GM19324 (cell line): Measurements from ENCODE around the gene COQ10A.

Experiments used
- ATAC-seq: cut with Tn5 transposase; IDR thresholded peaks from one replicate; pipeline ENCODE4 v1.9.1; 2021; ENCODE audit warnings: mild to moderate bottlenecking, moderate library complexity; ENCODE audit not compliant: unreplicated experiment, low FRiP score

Gene COQ10A

DNA sequence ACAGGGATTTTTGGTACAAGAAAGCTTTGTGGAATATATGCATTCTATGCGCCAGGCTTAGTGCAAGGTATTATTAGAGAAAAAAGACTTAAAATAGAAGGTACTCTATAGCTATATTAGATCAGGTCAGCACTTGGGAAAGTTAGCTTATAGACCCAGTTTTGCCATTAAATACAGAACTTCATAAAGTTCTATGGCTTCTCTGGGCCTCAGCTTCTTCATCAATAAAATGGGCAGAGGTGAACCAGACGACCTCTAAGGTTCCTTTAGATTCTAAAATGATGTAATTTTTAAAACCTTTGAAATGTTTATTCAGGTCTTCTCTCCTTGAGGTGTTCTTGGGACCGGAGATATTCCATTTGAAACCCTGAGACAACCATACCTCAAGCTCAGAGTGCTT, 42.0 kb downstream of the COQ10A start:
- ATAC-seq = no peak

DNA sequence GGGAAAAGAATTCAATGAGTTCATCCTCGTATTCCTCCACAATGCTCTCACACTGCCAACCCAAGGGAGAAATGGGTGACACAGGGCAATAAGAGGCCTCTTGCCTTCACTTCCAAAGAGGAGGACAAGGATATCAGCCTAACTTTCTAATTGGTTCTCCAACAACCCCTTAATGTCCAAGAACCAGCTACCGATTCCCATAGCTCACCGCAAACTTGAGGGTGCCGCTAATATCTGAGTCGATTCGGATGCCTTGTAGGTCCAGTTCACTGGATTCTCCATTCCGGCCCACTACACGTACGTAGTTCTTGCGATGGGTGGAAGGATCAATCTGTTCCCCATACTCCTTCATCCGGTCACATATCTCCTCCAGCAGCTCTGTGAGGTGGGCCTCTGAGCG, 44.3 kb downstream of the COQ10A start:
- ATAC-seq = no peak

DNA sequence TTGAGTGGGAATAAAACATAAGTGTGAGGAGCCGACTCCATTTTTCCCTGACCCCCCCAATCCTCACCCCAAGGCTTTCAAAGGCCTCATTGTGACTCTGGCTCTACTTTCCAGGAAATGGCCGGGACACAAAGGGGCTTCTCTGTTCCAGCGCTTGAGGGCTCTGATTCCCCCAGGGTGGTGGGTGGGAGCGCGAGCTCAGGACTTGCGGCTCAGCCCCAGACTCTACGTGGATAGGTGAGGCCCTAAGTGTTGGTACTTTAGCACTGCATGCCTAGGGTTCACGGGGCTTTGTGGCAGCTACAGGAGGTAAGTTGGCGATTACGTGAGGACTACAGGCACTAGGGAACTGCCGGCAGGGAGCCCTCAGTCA, 48.5 kb downstream of the COQ10A start:
- ATAC-seq = no peak

DNA sequence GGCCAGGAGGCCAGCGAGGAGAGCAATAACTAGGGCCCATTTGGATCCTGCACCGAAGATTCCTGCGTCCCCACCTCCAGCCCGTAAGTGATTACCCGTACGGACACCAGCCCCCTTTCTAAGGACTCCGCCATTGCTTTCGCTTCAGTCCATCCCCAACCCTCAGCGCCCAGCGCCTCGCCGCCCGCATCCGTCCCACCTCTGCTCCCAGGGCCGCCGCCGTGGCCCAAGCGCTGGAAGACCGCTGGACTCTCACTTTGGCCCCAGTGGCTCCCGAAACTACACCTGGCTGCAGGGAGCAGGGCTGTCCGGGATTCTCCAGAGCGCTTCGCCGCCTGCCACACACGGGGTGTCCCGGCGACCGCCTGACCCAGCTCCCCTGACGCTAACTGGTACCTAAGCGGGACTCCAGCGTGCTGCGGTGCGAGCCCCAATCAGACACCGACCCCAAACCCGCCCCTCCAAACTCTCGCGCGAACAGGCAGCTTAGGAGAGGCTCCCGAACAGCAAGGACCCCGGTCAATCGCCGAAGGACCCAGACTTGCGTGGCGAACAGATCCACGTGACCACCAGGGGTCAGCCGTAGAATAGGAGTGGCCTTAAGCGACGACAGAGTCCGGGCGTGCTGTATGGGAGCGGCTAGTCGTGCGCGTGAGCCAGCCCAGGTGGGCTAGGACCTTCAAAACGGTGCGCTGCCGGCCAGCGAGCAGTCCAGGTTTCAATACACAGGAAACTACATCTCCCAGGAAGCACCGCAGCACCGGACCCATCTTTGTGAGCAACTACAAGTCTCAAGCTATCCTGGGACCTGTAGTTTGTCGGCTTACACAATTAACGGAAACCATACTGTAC, 49.1 kb downstream of the COQ10A start, which contains the start of gene CNPY2:
TSS of gene CNPY2 (minus strand) at position 367 of the 852 bp plus-strand sequence. CDS start 771 bp downstream, outside the sequence.
- ATAC-seq = peak; percentile 89

DNA sequence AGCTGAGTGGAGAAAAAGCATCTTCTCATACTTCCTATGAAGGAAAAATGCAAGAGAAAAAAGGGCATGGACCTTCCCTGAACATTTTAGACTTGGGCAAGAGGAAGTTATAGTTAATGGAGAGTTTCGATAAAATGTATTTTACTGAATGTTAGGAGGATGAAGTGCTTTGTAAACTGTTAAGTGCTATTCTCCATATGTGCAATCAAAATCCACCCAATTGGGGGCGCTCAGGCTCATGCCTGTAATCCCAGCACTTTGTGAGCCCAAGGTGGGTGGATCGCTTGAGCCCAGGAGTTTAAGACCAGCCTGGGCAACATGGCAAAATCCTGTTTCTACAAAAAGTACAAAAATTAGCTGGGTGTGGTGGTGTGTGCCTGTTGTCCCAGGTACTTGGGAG, 50.9 kb downstream of the COQ10A start:
- ATAC-seq = no peak
